K562 (cell line): ENCODE data around the gene SLC35G6. TPM values are rescaled to one million over a fixed set of nuclear protein-coding genes. Genes with fewer than 3 reads are reported as not detected.

Experiments
- ATAC-seq: fragments of 200-7000 bp; cut with Tn5 transposase; 3 replicates; pipeline ENCODE4 v1.9.1; 2020; ENCODE audit warnings: moderate library complexity
- BruUV-seq: library from RNA; stranded (reverse); fragments of 400-500 nt; replicated peaks from 2 replicates; lab custom pipeline; 2021; lab: Mats Ljungman, UMichigan
- CTCF ChIA-PET: fragments of 300-600 bp; formaldehyde crosslinking; extraction: SDS; loops from one replicate; lab custom pipeline; 2021; ENCODE audit warnings: low intra/inter-chr PET ratio; lab: Yijun Ruan, JAX
- POLR2A ChIA-PET: fragments of 300-600, 350-650 bp; sonication (Branson Sonifier 250); formaldehyde crosslinking; extraction: SDS; loops from one replicate; lab custom pipeline; 2021; ENCODE audit warnings: antibody characterized with exemption, inconsistent platforms; lab: Yijun Ruan, JAX
- DNase-seq, 4 experiments: peaks; one replicate each; pipeline versions ENCODE4 v3.0.0 to v3.0.0-alpha.2; 2011 to 2018; ENCODE audit warnings: low spot score in 3 of 4, mixed read lengths in 3 of 4; ENCODE audit errors: extremely low read depth in 1 of 4
- FAIRE-seq: peaks from 2 replicates; lab custom pipeline; 2011; peaks lifted over from hg19 to GRCh38; lab: Jason Lieb, UNC
- H2AFZ ChIP-seq: 2 replicates; pipeline ENCODE4 v1.6.0; 2011; ENCODE audit warnings: low read depth, low read length, control low read depth, inconsistent platforms
- H3K27ac ChIP-seq: fragments of 200-600 bp; 3 replicates; pipeline ENCODE4 v1.8.0; 2011; ENCODE audit warnings: low read depth, mild to moderate bottlenecking, control low read depth, inconsistent platforms, low read length, moderate library complexity, mixed read lengths; ENCODE audit errors: extremely low read depth
- H3K27me3 ChIP-seq, 2 experiments: fragments of 300-600 bp in 1 of 2; 2 replicates in 1 of 2; 3 replicates in 1 of 2; pipeline versions ENCODE4 v1.6.0 to v1.8.0; 2011; ENCODE audit warnings: inconsistent platforms in 2 of 2, low read length in 2 of 2, mild to moderate bottlenecking in 1 of 2, mixed read lengths in 1 of 2, moderate library complexity in 1 of 2; ENCODE audit not compliant: control insufficient read depth in 2 of 2, insufficient read depth in 2 of 2
- H3K36me3 ChIP-seq: fragments of 300-600 bp; 3 replicates; pipeline ENCODE4 v1.8.0; 2011; ENCODE audit warnings: mild to moderate bottlenecking, low read length, inconsistent platforms; ENCODE audit not compliant: control insufficient read depth, insufficient read depth
- H3K4me1 ChIP-seq, 2 experiments: fragments of 200-600 bp in 1 of 2; replicated peaks in 1 of 2; 2 replicates in 1 of 2; 3 replicates in 1 of 2; pipeline versions ENCODE4 v1.5.1 to v1.8.0; 2011; ENCODE audit warnings: inconsistent platforms in 2 of 2, low read length in 2 of 2, mild to moderate bottlenecking in 1 of 2, mixed read lengths in 1 of 2, moderate library complexity in 1 of 2; ENCODE audit not compliant: control insufficient read depth in 2 of 2, insufficient read depth in 2 of 2
- H3K4me2 ChIP-seq: 2 replicates; pipeline ENCODE4 v1.6.1; 2011; ENCODE audit warnings: low read length, control low read depth, inconsistent platforms, mixed read lengths; ENCODE audit not compliant: insufficient read depth
- H3K4me3 ChIP-seq: fragments of 200-600 bp; sonication (generic), shearing (Covaris generic); 2 replicates; pipeline ENCODE4 v1.5.1; 2016; ENCODE audit warnings: control low read depth, inconsistent platforms
- H3K79me2 ChIP-seq: fragments of 200-600 bp; 3 replicates; pipeline ENCODE4 v1.8.0; 2011; ENCODE audit warnings: low read length, inconsistent platforms; ENCODE audit not compliant: control insufficient read depth, insufficient read depth
- H3K9ac ChIP-seq, 2 experiments: 2 replicates each; pipeline versions ENCODE4 v1.6.0 to v1.6.1; 2011; ENCODE audit warnings: low read depth in 2 of 2, low read length in 2 of 2, control low read depth in 1 of 2, inconsistent platforms in 1 of 2, mild to moderate bottlenecking in 1 of 2, mixed read lengths in 1 of 2; ENCODE audit not compliant: insufficient read depth in 1 of 2
- H3K9me1 ChIP-seq: one replicate; pipeline ENCODE4 v1.6.0; 2011; ENCODE audit warnings: inconsistent platforms, mild to moderate bottlenecking, low read length, moderate library complexity; ENCODE audit not compliant: control insufficient read depth, insufficient read depth
- H3K9me3 ChIP-seq: replicated peaks from 2 replicates; pipeline ENCODE4 v1.5.1; 2011; ENCODE audit warnings: low read depth, low read length, inconsistent platforms; ENCODE audit not compliant: control insufficient read depth, insufficient read depth
- H4K20me1 ChIP-seq: replicated peaks from 2 replicates; pipeline ENCODE4 v1.6.1; 2011; ENCODE audit warnings: low read length, inconsistent platforms, mixed read lengths; ENCODE audit not compliant: control insufficient read depth, insufficient read depth
- EP400 ChIP-seq: fragments of 450-650 bp; IDR thresholded peaks from 2 replicates; pipeline ENCODE4 v1.6.1; 2017; ENCODE audit warnings: antibody characterized with exemption, mild to moderate bottlenecking, moderate library complexity
- FUS ChIP-seq: fragments of 200-400 bp; formaldehyde crosslinking; optimal IDR thresholded peaks from 2 replicates; pipeline ENCODE3; 2017; ENCODE audit warnings: low read depth, low read length
- MTF1 ChIP-seq: fragments of 250-450 bp; sonication (Bioruptor Pico); IDR thresholded peaks from 2 replicates; pipeline ENCODE4 v1.9.0; 2021; ENCODE audit warnings: moderate library complexity, mild to moderate bottlenecking, inconsistent platforms, borderline replicate concordance
- STAG1 ChIP-seq: sonication (generic); formaldehyde crosslinking; IDR thresholded peaks from 2 replicates; pipeline ENCODE4 v1.5.0; 2020; ENCODE audit warnings: missing genetic modification reagents, borderline replicate concordance
- XRCC5 ChIP-seq: fragments of 200-400 bp; formaldehyde crosslinking; IDR thresholded peaks from 2 replicates; pipeline ENCODE4 v1.6.1; 2017; ENCODE audit warnings: low read depth, mild to moderate bottlenecking, low read length
- ZNF184 ChIP-seq: sonication (generic); formaldehyde crosslinking; IDR thresholded peaks from 2 replicates; pipeline ENCODE4 v1.5.0; 2020; ENCODE audit warnings: missing genetic modification reagents
- ZNF274 ChIP-seq: IDR thresholded peaks from 2 replicates; pipeline ENCODE4 v1.6.1; 2011; ENCODE audit warnings: low read depth, mild to moderate bottlenecking, low read length, moderate library complexity, borderline replicate concordance
- ZNF518B ChIP-seq: fragments of 250-450 bp; sonication (Bioruptor Pico); IDR thresholded peaks from 2 replicates; pipeline ENCODE4 v1.5.0; 2021; ENCODE audit warnings: mild to moderate bottlenecking, moderate library complexity
- WGBS: fragments of 100-300 bp; shearing (Covaris generic); methylation state at CpG from one replicate; pipeline ENCODE4 v1.1.6; 2016; ENCODE audit warnings: low coverage, mixed read lengths; ENCODE audit not compliant: insufficient coverage; ENCODE audit errors: missing lambda C conversion rate; 5-methylcytosine and 5-hydroxymethylcytosine counted together
- in situ Hi-C: fragments of 300-500 bp; cut with MboI; formaldehyde crosslinking; loops from 4 replicates; pipeline ENCODE4 v1.15.0; 2018; ENCODE audit warnings: inconsistent platforms, mixed read lengths
- intact Hi-C: fragments of 100-400 bp; cut with micrococcal nuclease; formaldehyde crosslinking; loops from 2 replicates; pipeline ENCODE4 v1.14.2; 2022
- polyA plus RNA-seq, 8 experiments: library from polyadenylated mRNA; depleted of rRNA in 4 of 8; stranded (reverse) in 5 of 8; unstranded in 3 of 8; fragments of >200 nt; fragmentation: Nextera tagmentation in 2 of 8; fragmentation: Illumina TruSeq in 1 of 8; extraction: Ambion mirVana in 2 of 8; extraction: Trizol in 1 of 8; gene quantifications; 2 replicates each; pipeline versions ENCODE4 v1.2.1 to v1.2.3, GENCODE V29; 2011 to 2014; ENCODE audit warnings: inconsistent platforms in 1 of 8, missing spikeins in 1 of 8
- total RNA-seq, 7 experiments: library from RNA; depleted of rRNA in 6 of 7; stranded (reverse); fragments of >200 nt in 6 of 7; fragmentation: Illumina TruSeq in 2 of 7; extraction: Trizol in 2 of 7; gene quantifications; 2 replicates each; pipeline versions ENCODE4 v1.2.1 to v1.2.3, GENCODE V29; 2011 to 2021; ENCODE audit warnings: low replicate concordance in 1 of 7
- TF ChIP-seq, protein P1 (sequence below), 3 experiments: IDR thresholded peaks in 2 of 3; conservative IDR thresholded peaks in 1 of 3; 2 replicates each; pipeline ENCODE4 v1.5.1; 2011 to 2012; ENCODE audit warnings: low read length in 3 of 3, mild to moderate bottlenecking in 3 of 3, control low read depth in 2 of 3, improper control_type of control experiment in 1 of 3, inconsistent platforms in 1 of 3, low read depth in 1 of 3, mixed read lengths in 1 of 3, moderate library complexity in 1 of 3; ENCODE audit not compliant: insufficient read depth in 2 of 3

The SLC35G6 gene
- total and polyA plus RNA-seq, 9 of the 15 experiments (the other 6 are each of a cell fraction or from before 2014, with no cell fraction given): not detected

DNA sequence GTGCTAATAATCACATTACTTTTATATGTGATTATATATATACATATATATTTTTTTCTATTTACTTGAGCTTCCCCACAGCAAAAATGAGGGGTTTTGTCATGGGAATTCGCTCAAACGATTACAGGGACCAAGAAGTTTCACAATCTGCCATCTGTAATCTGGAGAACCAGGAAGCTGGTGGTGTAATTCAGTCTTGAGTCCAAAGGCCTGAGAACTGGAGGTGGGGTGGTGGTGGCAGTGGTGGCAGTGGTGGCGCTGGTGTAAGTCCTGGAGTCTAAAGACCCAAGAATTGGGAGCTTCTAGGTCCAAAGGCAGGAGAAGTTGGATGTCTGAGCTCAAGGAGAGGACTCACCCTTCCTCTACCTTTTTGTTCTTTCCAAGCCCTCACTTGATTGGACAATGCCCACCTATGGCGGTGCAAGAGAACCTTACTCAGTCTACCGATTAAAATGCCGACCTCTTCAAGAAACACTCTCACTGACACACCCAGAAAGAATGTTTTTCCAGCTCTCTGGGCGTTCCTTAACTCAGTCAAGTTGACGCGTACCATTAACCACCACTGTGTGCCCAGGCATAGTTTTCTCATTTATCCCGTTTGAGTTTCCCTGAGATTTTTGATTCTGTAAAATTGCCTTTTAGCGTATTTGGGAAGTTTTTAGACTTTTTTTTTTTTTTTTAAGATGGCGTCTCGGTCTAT lies 34.8 kb downstream of the SLC35G6 start:
- H3K4me3 ChIP-seq: no peak overlapping the region
- ATAC-seq (no peak), DNase-seq (no peak), FAIRE-seq (no peak)
- WGBS: 71% methylated on average over 11 of the region's 13 CpGs
- BruUV-seq: no TSS peak
- intact Hi-C loops: no loop called here
- H3K9me1 ChIP-seq: peaks cover 3% of the 10 kb centered on the region
- H3K4me2 ChIP-seq: no peak overlapping the region
- H3K79me2 ChIP-seq: no peaks in the 10 kb centered on the region
- H3K27me3 ChIP-seq: no peaks in the 10 kb centered on the region
- no peak overlapping the region for H3K9ac ChIP-seq
- CTCF ChIA-PET: interaction anchor here (0.7 kb wide), 1 partner anchor 201 kb away, joined by 3 read pairs; the partner anchor contains the start of gene DNAH2
- H3K9me3 ChIP-seq: no peaks in the 10 kb centered on the region
- no peak overlapping the region for H3K27ac ChIP-seq
- H4K20me1 ChIP-seq: no peaks in the 10 kb centered on the region
- no peaks in the 10 kb centered on the region; a peak in 1 of 5 replicates for H3K4me1 ChIP-seq
- peaks cover 29% of the 10 kb centered on the region; the same call in 2 of the 3 replicates for H3K36me3 ChIP-seq
- TF ChIP-seq ZNF274: no peak
- TF ChIP-seq, all 486 proteins: peak for 0
- POLR2A ChIA-PET: interaction anchor here (1.0 to 1.1 kb wide), 2 partner anchors 12 to 58 kb away, joined by 3 to 8 read pairs; no protein-coding TSS in a partner anchor
- H2AFZ ChIP-seq: no peak overlapping the region
- in situ Hi-C loops: no loop called here

- CTCF ChIA-PET: no interaction called here
- no peak overlapping the region for H3K9ac ChIP-seq
- no peaks in the 10 kb centered on the region for H3K9me3 ChIP-seq
- no peaks in the 10 kb centered on the region; a peak in 1 of 5 replicates for H3K4me1 ChIP-seq
- H3K9me1 ChIP-seq: no peaks in the 10 kb centered on the region
- DNase-seq: peak; percentile 15 to 53 (median 41)
- H3K79me2 ChIP-seq: no peaks in the 10 kb centered on the region
- BruUV-seq: no TSS peak
- no peaks in the 10 kb centered on the region for H3K27me3 ChIP-seq
- intact Hi-C loops (no loop called here), in situ Hi-C loops (no loop called here)
- H3K27ac ChIP-seq: no peak overlapping the region
- peak; percentile 84 for ATAC-seq
- 22% methylated on average over 9 of the region's 10 CpGs for WGBS
- H3K4me2 ChIP-seq: no peak overlapping the region
- no peak overlapping the region for H3K4me3 ChIP-seq
- peak; percentile 75 for FAIRE-seq
- 0 out of 2 replicates have a peak overlapping the region, but pooled peaks have one; percentile 28 for H2AFZ ChIP-seq
- no peaks in the 10 kb centered on the region for H3K36me3 ChIP-seq
- no peaks in the 10 kb centered on the region for H4K20me1 ChIP-seq
- POLR2A ChIA-PET: interaction anchor here (0.5 to 0.8 kb wide), 3 partner anchors 9 to 37 kb away, joined by 3 read pairs; no protein-coding TSS in a partner anchor
- TF ChIP-seq, protein P1, sequence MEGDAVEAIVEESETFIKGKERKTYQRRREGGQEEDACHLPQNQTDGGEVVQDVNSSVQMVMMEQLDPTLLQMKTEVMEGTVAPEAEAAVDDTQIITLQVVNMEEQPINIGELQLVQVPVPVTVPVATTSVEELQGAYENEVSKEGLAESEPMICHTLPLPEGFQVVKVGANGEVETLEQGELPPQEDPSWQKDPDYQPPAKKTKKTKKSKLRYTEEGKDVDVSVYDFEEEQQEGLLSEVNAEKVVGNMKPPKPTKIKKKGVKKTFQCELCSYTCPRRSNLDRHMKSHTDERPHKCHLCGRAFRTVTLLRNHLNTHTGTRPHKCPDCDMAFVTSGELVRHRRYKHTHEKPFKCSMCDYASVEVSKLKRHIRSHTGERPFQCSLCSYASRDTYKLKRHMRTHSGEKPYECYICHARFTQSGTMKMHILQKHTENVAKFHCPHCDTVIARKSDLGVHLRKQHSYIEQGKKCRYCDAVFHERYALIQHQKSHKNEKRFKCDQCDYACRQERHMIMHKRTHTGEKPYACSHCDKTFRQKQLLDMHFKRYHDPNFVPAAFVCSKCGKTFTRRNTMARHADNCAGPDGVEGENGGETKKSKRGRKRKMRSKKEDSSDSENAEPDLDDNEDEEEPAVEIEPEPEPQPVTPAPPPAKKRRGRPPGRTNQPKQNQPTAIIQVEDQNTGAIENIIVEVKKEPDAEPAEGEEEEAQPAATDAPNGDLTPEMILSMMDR (IDR thresholded peaks at IDR 0.05 in 2 of 3, conservative IDR thresholded peaks at IDR 0.05 in 1 of 3; ENCODE audit: insufficient read depth in 2 of 3, low read depth in 1 of 3, low read length in 3 of 3): peak; percentile 54 to 70 (median 57)
- TF ChIP-seq ZNF184 (CRISPR knock-in tag) (no peak), XRCC5 (no peak), STAG1 (CRISPR knock-in tag) (no peak), EP400 (no peak), FUS (no peak), ZNF518B (no peak), MTF1 (no peak)
Observed at GRCh38 chr17:7523033-7523432, 41.8 kb downstream of the SLC35G6 start.
